NCI-H345 treated with DMSO at 0.1 percent for 48 hours (cell line): Measurements from ENCODE around the gene FAM228B.
"Not testable (repeated sequence)": the region's sequence is repeated elsewhere in the genome, so short reads cannot be mapped to it uniquely, and the experiment has no call there.

Experiments
- DNase-seq: peaks from one replicate; lab custom pipeline; 2025; ENCODE audit not compliant: unreplicated experiment; lab: John Stamatoyannopoulos, UW

Gene FAM228B

DNA sequence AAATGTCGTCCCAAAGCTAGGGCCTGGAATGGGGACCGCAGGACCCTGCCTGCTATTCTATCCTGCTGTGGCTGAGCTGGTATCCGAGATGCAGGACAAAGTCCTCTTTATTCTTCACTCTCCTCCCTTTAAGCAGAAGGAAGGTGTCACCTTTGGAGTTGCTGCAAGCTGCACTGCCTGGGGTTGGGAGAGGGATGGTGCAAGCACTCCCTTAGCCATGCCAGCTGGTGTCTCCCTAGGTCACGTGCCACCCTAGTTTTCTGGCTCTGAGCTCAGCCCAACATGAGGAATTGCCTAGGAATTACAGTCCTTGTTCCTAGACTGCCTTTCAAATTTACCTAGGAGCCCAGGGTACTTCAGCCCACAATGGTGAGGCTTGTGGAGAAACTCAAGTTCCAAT, 30.2 kb downstream of the FAM228B start:
- DNase-seq: no peak

DNA sequence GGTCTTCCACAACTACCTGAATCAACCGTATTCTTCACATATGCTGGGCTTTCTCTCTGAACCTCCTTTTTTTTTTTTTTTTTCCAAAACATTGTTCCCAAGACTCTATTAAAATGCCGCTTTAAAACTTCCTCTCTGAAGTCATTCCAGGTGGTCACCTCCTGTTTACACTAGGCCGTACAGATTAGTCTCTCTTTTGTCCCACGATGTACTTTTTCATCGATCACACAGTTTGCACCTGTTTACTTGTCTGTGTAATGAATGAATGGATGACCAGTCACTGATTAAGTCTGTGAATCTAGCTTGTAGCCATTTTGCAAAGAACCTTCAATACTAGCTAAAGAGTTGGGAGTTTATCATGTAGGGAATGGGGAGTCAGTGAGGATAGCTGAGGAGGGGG, 34.9 kb downstream of the FAM228B start:
- no peak for DNase-seq

DNA sequence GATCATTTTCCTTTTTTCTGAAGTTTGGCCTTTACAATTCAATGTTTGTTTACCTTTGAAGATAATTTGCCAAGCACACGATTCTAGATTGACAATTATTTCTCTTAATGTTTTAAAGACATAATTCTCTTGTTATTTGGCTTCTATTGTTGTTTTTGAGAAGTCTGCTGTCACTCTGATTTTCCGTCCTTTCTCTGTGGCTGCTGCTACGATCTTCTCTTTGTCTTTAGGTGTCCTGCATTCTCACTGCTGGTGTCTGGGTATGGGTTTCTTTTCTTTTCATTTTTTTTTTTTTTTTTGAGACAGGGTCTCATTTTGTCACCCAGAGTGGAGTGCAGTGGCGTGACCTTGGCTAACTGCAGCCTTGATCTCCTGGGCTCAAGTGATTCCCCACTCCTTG, 36.4 kb downstream of the FAM228B start:
- DNase-seq: no peak

DNA sequence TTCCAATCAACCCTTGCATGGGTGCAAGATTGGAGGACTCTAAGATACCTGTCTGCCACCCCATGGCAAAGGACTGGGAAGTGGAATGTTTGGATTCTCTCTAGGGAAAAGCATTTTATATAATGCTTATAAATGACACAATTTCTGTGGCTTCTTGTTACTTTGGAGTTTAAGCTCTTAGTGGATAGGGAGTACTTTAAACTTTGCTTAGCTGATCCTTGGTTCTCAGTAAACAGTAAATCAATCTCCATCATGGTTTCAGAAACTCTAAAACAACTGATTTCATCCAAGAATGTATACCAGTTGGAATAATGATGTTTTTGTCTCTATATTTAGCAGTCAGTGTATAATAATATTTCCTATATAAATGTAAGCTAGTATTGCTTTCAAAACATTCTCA, 37.5 kb downstream of the FAM228B start:
- DNase-seq: no peak

DNA sequence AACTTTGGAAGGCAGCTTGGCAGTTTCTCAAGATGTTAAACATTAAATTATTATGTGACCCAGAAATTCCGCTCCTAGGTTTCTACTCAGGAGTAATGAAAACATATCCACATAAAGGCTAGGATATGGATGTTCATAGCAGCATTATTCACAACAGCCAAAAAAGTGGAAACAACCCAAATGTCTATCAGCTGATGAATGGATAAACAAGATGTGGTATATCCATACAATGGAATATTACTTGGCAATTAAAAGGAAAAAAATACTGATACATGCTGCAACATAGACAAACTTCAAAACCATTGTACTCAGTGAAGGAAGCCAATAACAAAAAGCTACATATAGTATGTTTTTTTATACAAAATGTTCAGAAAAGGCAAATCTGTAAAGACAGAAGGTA, 39.2 kb downstream of the FAM228B start:
- DNase-seq: no peak

DNA sequence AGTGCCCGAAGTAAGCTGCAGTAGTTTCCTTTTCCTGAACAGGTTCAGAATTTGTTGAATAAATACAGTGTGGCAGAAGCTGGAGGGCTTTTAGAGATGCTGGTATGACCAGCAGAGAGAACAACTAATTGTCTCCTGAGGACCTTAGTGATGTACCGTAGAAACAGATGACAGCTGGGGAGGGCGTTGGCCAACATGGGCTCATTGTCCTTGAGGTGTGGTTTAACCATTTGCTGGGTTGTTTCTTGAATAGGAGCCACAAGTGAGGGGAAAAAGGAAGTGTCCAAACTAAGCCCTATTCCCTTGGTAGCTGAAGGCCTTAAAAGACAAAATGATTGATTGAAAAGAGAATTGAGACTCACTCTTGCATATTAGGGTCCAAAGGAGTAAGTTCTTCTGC, 39.9 kb downstream of the FAM228B start:
- DNase-seq: no peak

DNA sequence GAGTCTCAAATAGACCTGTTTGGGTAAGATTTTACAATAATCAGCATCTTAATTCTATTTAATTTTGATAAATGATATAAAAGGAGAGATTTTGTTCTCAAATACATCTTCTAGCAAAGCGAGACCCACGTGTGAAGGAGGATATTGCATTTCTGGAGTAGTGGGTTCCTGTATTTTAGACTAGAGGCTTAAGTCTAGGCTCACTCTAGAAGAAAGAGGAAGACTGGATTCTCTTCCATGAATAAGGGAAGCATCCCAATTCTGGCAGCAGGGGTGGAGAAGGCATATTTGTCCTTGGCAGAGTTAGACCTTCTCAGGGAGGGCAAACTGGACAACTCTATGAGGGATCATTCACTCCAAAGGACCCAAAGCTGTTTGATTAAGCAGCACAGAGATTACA, 40.3 kb downstream of the FAM228B start:
- no peak for DNase-seq

DNA sequence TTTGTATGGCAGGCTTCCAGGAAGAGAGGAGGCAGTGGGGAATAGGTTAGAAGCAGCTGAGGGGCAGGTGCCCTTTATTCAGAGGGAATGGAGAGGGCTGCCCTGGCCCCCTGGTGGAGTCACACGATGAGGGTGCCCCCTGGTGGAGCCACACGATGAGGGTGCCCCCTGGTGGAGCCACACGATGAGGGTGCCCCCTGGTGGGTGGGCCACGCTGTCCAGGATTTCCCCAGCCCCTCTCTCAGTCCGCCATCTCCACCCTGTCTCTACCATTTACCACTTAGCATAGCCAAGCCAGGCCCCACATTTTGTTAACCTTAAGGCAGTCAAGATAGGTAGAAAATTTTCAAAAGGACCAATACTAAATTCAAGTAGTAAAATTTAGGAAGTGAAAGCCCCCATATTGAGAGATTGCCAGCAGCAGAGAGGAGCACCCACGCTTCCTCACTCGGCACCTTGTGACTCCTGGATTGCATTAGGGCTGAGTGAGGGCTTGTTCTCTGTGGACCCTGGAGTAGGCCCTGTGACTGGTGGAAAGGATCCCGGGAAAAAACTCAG, 41.2 kb downstream of the FAM228B start:
- no peak for DNase-seq

DNA sequence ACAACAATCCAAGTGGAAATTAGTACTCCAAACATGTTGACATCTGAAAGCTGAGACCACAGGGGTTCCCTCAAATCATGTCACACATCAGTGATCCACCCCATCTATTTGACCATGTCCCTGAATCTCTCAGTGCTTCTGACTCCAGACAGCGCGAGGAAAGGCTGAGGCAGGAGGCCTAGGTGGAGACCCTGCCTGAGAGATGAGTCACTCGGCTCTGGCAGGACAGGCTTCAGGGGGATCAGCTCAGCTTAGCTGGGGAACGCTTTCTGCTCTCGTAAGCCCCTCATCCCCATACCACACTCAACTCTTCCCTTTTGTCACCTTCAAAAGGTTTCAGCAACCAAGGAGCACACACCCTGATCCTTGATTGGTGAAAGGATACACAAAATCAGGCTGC, 45.8 kb downstream of the FAM228B start:
- no peak for DNase-seq

DNA sequence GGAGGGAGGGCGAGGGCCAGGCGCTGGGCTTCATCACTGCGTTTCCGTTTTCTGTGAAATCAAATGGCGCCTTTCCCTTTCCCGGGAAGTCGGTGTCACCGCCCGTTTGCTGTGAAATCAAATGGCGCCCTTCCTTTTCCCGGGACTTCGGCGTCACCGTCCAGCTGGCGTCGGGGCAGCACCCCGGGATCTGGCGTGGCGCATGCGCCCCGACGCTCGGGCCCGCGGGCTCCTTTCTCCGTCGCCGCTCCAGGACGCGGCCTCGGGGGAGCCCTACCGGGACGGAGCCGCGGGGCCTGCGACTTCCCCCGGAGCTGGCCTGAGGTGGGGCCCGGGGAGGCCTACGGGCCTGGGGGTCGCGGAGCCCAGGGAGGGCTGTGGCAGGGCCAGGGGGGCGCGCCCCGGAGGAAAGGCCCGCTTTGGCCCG, 51.6 kb downstream of the FAM228B start, which contains the start of gene FAM228A:
Gene FAM228A, plus strand, starts transcription at position 203 of the 427 bp plus-strand sequence. CDS start 428 bp downstream, outside the sequence.
- DNase-seq: no peak

DNA sequence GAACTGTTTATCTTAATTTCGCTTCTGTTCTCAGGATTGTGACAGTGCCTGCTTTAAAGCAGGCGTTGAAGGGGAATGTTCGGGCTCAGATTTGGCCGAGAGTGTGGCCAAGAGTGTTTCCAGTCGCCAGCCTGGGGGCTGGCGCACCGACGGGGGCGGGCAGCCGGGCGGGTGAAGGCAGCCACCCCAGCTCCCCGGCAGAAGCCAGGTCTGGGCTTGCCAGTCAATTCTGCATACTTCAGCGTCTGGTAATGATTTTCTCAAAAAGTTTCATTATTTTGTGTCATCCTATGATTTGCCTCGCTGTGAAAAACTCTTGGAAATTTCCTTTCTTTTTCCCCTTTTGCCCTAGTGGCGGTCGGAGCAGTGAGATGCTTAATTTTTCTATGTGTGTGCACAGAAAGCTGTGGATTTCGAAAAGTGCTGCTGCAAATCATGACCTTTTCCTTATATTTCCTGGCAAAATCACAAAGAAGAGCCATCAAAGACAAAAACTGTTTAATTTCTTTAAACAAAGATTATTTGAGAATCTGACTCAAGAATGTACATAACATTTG, 52.4 kb downstream of the FAM228B start:
- DNase-seq: no peak

DNA sequence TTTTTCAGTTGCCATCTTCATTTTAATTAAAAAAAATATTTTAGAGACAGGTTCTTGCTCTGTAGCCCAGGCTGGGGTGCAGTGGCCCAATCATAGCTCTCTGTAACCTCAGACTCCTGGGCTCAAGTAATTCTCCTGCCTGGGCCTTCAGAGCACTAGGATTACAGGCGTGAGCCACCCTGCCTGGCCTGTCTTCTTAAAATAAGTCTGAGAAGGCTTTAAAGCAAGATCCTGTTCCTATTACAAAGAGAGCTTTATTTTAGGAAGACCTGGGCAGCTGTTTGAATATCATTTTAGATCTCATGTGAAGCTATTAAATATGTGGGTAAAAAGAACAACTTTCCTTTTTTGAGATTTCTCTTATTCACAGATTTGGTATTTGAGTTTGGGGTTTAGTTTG, 53.1 kb downstream of the FAM228B start:
- no peak for DNase-seq

DNA sequence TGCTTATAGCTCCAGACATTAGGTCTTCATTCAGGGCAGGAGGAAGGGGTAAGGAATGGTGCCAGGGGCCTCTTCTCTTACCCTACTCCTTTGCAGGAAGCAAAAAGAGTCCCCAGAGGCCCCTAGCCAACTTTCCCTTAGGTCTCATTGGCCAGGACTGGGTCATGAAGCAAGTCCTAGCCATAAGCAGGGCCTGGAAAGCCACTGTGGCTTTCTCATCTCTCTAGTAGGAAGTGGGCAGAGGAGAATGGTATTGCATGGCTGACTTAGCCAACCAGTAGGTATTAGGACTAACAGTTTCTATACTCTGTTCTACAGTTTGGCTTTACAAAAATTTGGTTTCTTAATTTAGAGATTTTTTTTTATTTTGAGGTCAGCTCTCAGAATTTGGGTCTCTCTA, 56.4 kb downstream of the FAM228B start:
- DNase-seq: no peak

DNA sequence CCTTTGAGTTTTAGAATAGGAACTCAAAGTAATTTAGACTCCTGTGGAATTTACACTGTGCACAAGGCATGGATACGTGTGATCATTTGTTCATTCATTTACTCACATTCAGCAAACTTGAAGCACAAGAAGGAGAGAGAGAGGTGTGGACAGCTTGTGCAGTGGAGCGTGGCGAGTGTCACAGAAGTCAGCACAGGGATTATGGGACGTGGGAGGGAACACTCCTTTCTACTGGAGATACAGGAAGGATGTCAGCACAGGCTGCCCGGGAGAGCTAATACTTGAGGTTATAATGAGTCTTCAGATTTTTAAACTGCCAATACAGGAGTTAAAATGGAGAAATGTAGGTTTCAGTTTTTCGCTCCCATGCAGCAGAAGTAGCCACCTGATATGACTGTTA, 58.6 kb downstream of the FAM228B start:
- DNase-seq: no peak

DNA sequence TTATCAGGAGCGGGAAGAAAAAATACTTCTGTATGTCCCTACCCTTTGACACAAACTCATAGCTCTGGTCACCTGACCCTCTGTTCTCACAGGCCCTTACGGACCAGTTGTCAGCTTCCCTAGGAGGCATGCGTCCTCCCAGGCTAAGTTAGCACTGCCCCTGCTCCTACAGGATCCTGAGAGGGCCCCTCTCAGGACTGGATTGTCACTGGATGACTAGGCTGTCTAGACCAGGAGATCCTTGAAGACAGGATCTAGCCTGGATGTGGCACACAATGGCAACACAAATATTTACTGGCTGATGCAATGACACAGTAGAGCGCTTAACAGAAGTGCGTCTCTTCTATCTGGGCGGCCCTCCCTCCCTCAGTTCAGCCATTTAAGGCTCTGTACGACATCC, 59.2 kb downstream of the FAM228B start:
- peak; percentile 61 for DNase-seq

DNA sequence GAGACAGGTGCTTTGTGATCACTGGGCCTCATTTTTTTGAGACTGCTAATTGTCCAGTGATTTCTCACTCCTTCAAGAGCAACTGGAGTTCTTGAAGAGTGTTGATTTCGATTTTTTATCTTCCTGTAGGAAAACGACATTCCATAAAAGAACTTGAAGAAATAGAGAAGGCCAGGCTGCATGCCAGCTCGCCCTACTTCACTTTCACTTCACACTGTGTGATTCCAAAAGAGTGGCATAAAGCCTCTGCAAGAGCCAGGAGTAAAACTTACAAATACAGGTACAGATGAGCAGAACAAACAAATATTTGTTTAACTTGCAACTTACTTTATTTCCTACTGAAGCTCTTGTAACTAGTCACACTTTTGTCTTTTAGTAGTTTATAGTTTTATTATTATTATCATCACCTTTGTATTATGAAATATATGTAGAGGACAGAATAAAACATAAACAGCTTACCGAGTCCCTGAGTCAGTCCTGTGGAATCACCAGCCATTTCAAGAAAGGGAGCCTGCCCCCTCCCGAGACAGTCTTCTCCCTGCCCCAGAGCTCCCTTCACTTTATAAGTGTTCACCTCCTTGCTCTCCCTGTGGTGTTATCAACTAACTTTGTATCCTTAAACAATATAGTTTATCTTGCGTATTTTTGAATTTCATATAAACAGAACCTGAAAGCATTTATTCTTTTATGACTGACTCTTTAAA, 60.2 kb downstream of the FAM228B start:
- no peak for DNase-seq

DNA sequence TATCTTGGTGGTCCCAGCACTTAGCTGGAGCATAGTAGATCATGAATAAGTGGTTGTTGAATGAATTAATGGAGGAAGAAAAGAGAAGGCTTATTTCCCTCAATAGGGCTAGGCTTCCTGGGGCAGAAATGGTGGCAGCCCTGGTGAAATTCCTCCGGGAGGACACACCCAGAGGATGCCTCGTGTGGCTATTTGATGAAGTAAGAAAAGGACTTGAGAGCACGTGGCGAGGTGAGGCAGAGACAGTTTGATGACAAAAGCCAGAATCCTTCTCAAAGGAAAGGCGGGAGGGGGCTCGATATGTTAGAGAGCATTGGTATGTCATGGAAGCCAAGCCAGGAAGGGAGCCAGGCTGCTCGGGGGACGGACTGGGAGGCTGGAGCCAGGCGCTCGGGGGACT, 66.3 kb downstream of the FAM228B start:
- DNase-seq: no peak

DNA sequence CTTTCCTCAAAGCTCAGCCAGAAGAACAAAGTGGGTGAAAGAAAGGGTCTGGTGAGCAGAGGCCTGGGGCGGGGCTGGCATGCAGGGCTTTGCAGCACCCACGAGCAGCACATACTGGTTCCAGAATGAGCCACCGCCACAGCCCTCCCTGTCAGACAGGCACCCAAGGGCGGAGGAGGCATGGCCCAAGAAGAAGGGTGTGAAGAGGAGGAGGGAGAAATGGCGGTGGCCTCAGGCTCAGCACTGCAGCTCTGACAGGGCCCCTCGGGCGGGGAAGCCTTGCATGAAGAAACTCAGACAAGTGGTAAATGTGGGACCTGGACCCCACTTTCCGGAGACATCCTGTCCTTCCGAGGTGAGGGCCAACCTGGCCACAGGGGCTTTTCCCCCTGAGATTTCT, 67.2 kb downstream of the FAM228B start:
- no peak for DNase-seq

DNA sequence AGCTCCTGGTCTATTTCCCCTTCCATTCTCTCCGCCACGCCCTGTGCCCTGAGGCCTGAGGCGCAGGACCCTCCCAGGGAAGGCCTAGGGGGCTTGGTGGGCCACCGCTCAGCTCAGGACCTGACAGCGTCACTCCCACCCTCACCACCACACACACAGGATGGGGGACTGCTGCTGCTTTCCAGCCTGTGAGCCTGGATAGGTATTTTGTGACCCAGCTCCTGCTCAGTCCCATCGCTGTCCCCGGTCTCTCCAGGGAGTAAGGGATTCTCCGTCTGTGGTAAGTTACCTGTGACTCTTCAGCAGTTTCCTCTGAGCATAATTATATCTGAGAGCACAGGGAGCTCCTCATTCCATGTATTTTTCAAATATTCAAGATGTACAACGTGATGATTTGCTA, 67.9 kb downstream of the FAM228B start:
- no peak for DNase-seq

DNA sequence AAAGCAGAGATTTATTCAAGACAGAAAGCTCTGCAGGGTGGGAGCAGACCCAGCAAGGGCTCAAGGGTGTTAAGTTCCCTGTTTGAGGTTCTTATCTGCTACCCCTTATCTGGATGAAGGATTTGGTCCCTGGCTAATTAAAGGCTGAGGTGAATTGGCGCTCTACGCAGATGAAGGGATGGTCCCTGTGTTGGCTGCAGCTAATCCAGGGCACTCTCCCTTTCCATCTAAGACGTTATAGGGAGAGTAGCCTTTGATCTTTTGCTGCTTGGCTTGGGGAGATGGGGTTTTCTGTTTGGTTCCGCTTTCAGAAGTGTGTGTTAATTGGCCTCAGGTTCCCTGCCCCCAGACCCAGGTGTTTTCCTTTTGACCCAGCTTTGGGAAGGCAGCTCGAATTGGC, 68.6 kb downstream of the FAM228B start:
- DNase-seq: no peak

DNA sequence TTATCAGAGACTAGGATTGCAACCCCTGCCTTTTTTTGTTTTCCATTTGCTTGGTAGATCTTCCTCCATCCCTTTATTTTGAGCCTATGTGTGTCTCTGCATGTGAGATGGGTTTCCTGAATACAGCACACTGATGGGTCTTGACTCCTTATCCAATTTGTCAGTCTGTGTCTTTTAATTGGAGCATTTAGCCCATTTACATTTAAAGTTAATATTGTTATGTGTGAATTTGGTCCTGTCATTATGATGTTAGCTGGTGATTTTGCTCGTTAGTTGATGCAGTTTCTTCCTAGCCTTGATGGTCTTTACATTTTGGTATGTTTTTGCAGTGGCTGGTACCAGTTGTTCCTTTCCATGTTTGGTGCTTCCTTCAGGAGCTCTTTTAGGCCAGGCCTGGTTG, 73.9 kb downstream of the FAM228B start:
- not testable (repeated sequence) for DNase-seq

DNA sequence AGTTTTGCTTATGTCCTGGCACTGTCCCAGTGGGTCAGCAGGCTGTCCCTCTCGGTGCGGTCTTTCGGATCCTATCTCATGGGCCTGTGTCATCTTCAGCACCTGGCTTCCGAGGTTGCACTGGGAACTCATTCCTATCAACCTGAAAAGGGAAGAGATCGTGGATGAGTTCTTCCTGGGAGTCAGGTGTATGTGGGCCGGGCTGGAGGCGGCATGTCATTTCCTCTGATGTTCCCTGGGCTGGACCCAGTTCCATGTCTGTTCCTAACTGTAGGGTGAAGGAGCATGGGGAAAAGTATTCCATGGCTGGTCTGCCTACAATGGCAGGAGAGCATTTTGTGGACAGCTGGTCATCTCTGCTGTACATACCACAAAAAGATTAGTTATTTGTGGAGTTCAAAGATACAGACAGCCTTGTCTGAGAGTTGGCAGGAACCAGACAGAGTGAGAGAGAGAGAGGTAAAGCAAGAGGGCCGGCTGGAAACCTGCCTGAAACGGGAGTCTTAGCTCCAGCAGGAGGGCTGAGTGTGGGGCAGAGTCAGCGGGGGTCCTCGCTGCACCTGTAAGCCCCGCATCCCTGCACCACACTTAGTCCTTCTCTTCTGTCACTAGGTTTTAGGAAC, 76.8 kb downstream of the FAM228B start:
- no peak for DNase-seq
